HUES64 (cell line): ENCODE measurements around the gene LDHB.
"Not testable (repeated sequence)": the region's sequence is repeated elsewhere in the genome, so short reads cannot be mapped to it uniquely, and the experiment has no call there.

ENCODE experiments used
- H3K27ac ChIP-seq: 2 replicates; pipeline ENCODE4 v1.7.0; 2013; ENCODE audit warnings: low read depth, low read length, inconsistent platforms
- H3K27me3 ChIP-seq: 2 replicates; pipeline ENCODE4 v1.6.1; 2013; ENCODE audit warnings: mild to moderate bottlenecking, low read length; ENCODE audit not compliant: insufficient read depth
- H3K36me3 ChIP-seq: 2 replicates; pipeline ENCODE4 v1.6.1; 2013; ENCODE audit warnings: mild to moderate bottlenecking, low read length; ENCODE audit not compliant: insufficient read depth
- H3K4me1 ChIP-seq: 2 replicates; pipeline ENCODE4 v1.6.1; 2013; ENCODE audit warnings: mild to moderate bottlenecking, low read length, moderate library complexity; ENCODE audit not compliant: insufficient read depth
- H3K4me3 ChIP-seq: 2 replicates; pipeline ENCODE4 v1.5.1; 2013; ENCODE audit warnings: mild to moderate bottlenecking, low read length, moderate library complexity
- H3K9ac ChIP-seq: 2 replicates; pipeline ENCODE4 v1.6.1; 2013; ENCODE audit warnings: mild to moderate bottlenecking, low read depth, low read length
- H3K9me3 ChIP-seq: 2 replicates; pipeline ENCODE4 v1.6.1; 2013; ENCODE audit warnings: low read depth, low read length; ENCODE audit not compliant: insufficient read depth
- WGBS: fragments of 150-250, 120-280 bp; methylation state at CpG from one replicate; pipeline ENCODE4 v1.1.7; 2013; ENCODE audit warnings: missing lambda C conversion rate; 5-methylcytosine and 5-hydroxymethylcytosine counted together

Gene LDHB

GRCh38 chr12:21659383-21659782 is 1.7 kb upstream of the LDHB start:
- Histone ChIP-seq H3K4me1 (peaks cover 12% of the 10 kb centered on the region), H3K9me3 (no peaks in the 10 kb centered on the region), H3K36me3 (peaks cover 23% of the 10 kb centered on the region), H3K4me3 (no peak overlapping the region), H3K27ac (no peak overlapping the region), H3K9ac (no peak overlapping the region), H3K27me3 (no peaks in the 10 kb centered on the region)
- WGBS = no CpG with 5 or more reads among the region's 1 CpG

- Histone ChIP-seq H3K27me3 (no peaks in the 10 kb centered on the region), H3K9ac (peak overlapping the region; percentile 99), H3K27ac (peak overlapping the region; percentile 90), H3K4me3 (peak overlapping the region; percentile 86), H3K9me3 (no peaks in the 10 kb centered on the region), H3K4me1 (peaks cover 35% of the 10 kb centered on the region), H3K36me3 (peaks cover 48% of the 10 kb centered on the region)
- WGBS = 0% methylated on average over 16 of the region's 16 CpGs
Measured at GRCh38 chr12:21656905-21657325, 727 bp downstream of the LDHB start.

- WGBS = 85% methylated on average over 4 of the region's 4 CpGs
- peak overlapping the region; percentile 86 for H3K4me3 ChIP-seq
- peaks cover 37% of the 10 kb centered on the region for H3K4me1 ChIP-seq
- peaks cover 61% of the 10 kb centered on the region for H3K36me3 ChIP-seq
- H3K27me3 ChIP-seq = no peaks in the 10 kb centered on the region
- no peaks in the 10 kb centered on the region for H3K9me3 ChIP-seq
- H3K9ac ChIP-seq = peak overlapping the region; percentile 99; the same call in 1 of the 2 replicates
- H3K27ac ChIP-seq = no peak overlapping the region; the same call in 1 of the 2 replicates
Measured at GRCh38 chr12:21655591-21655990, 2.1 kb downstream of the LDHB start.

GRCh38 chr12:21651821-21652220 is 5.8 kb downstream of the LDHB start:
- peaks cover 61% of the 10 kb centered on the region for H3K4me1 ChIP-seq
- H3K36me3 ChIP-seq = peaks cover 99% of the 10 kb centered on the region
- H3K4me3 ChIP-seq = no peak overlapping the region
- H3K9me3 ChIP-seq = no peaks in the 10 kb centered on the region
- no peaks in the 10 kb centered on the region for H3K27me3 ChIP-seq
- 89% methylated on average over 1 of the region's 1 CpG for WGBS
- no peak overlapping the region for H3K9ac ChIP-seq
- H3K27ac ChIP-seq = no peak overlapping the region

- 100% methylated on average over 1 of the region's 1 CpG for WGBS
- Histone ChIP-seq H3K4me1 (peaks cover 69% of the 10 kb centered on the region), H3K9me3 (no peaks in the 10 kb centered on the region), H3K27me3 (no peaks in the 10 kb centered on the region), H3K27ac (no peak overlapping the region), H3K4me3 (no peak overlapping the region), H3K36me3 (peaks cover 100% of the 10 kb centered on the region), H3K9ac (no peak overlapping the region)
Measured at GRCh38 chr12:21650997-21651396, 6.6 kb downstream of the LDHB start.

GRCh38 chr12:21649034-21649433 is 8.6 kb downstream of the LDHB start:
- no peaks in the 10 kb centered on the region for H3K27me3 ChIP-seq
- H3K9me3 ChIP-seq = no peaks in the 10 kb centered on the region
- peaks cover 100% of the 10 kb centered on the region for H3K36me3 ChIP-seq
- WGBS = no CpG with 5 or more reads among the region's 3 CpGs
- H3K9ac ChIP-seq = no peak overlapping the region
- no peak overlapping the region for H3K4me3 ChIP-seq
- no peak overlapping the region for H3K27ac ChIP-seq
- peaks cover 67% of the 10 kb centered on the region for H3K4me1 ChIP-seq

GRCh38 chr12:21648378-21648777 is 9.3 kb downstream of the LDHB start:
- no peaks in the 10 kb centered on the region for H3K9me3 ChIP-seq
- no peak overlapping the region for H3K9ac ChIP-seq
- no peak overlapping the region for H3K4me3 ChIP-seq
- H3K27ac ChIP-seq = 0 out of 2 replicates have a peak overlapping the region, but pooled peaks have one; percentile 10
- peaks cover 68% of the 10 kb centered on the region for H3K4me1 ChIP-seq
- H3K36me3 ChIP-seq = peaks cover 100% of the 10 kb centered on the region
- no peaks in the 10 kb centered on the region for H3K27me3 ChIP-seq
- WGBS = 87% methylated on average over 2 of the region's 2 CpGs

GRCh38 chr12:21647179-21647578 is 10.5 kb downstream of the LDHB start:
- Histone ChIP-seq H3K9me3 (no peaks in the 10 kb centered on the region), H3K36me3 (peaks cover 100% of the 10 kb centered on the region), H3K9ac (0 out of 2 replicates have a peak overlapping the region, but pooled peaks have one; percentile 27), H3K4me1 (peaks cover 59% of the 10 kb centered on the region), H3K4me3 (no peak overlapping the region), H3K27me3 (no peaks in the 10 kb centered on the region), H3K27ac (peak overlapping the region; percentile 44; the same call in 1 of the 2 replicates)

- H3K36me3 ChIP-seq = peaks cover 100% of the 10 kb centered on the region
- peak overlapping the region; percentile 65 for H3K27ac ChIP-seq
- peak overlapping the region; percentile 32; the same call in 1 of the 2 replicates for H3K9ac ChIP-seq
- not testable (repeated sequence) for H3K9me3 ChIP-seq, H3K27me3 ChIP-seq, H3K4me3 ChIP-seq
- peaks cover 51% of the 10 kb centered on the region for H3K4me1 ChIP-seq
- 60% methylated on average over 5 of the region's 7 CpGs for WGBS
Measured at GRCh38 chr12:21645041-21645500, 12.6 kb downstream of the LDHB start.

- H3K27ac ChIP-seq = peak overlapping the region; percentile 63
- H3K9me3 ChIP-seq = no peaks in the 10 kb centered on the region
- H3K27me3 ChIP-seq = no peaks in the 10 kb centered on the region
- peak overlapping the region; percentile 32; the same call in 1 of the 2 replicates for H3K9ac ChIP-seq
- WGBS = 92% methylated on average over 4 of the region's 4 CpGs
- H3K36me3 ChIP-seq = peaks cover 100% of the 10 kb centered on the region
- H3K4me1 ChIP-seq = peaks cover 51% of the 10 kb centered on the region
- no peak overlapping the region for H3K4me3 ChIP-seq
Measured at GRCh38 chr12:21644516-21644915, 13.1 kb downstream of the LDHB start.

- WGBS = 92% methylated on average over 3 of the region's 3 CpGs
- H3K9ac ChIP-seq = no peak overlapping the region
- no peaks in the 10 kb centered on the region for H3K27me3 ChIP-seq
- peaks cover 45% of the 10 kb centered on the region for H3K4me1 ChIP-seq
- H3K4me3 ChIP-seq = no peak overlapping the region
- H3K27ac ChIP-seq = no peak overlapping the region
- peaks cover 100% of the 10 kb centered on the region for H3K36me3 ChIP-seq
- H3K9me3 ChIP-seq = no peaks in the 10 kb centered on the region
Measured at GRCh38 chr12:21643758-21644157, 13.9 kb downstream of the LDHB start.
